ENCODE results near the gene CACNA1G. TPM values are rescaled to one million over a fixed set of nuclear protein-coding genes. Genes with fewer than 3 reads are reported as not detected.

The CACNA1G gene
- total RNA-seq, 2 experiments from 2014 or later: not detected

GRCh38 chr17:50634224-50634914, 73.9 kb downstream of the CACNA1G start, which contains the start of gene ABCC3:
TSS of gene ABCC3 (plus strand) at chr17:50634881. CDS start at chr17:50634937, 56 bp downstream.
- H3K4me3 ChIP-seq (ENCODE audit: low read depth, low read length, poor library complexity, severe bottlenecking): no peak within 1 kb of the TSS
- H3K36me3 ChIP-seq (ENCODE audit: insufficient read depth, low read length): no peaks in the 10 kb centered on the region
- H3K9me3 ChIP-seq (ENCODE audit: low read length): no peaks in the 10 kb centered on the region
- ChIA-PET CTCF (ENCODE audit: unreplicated experiment) (no interaction called here), POLR2A (no interaction called here)
- TF ChIP-seq CTCF (conservative IDR thresholded peaks at IDR 0.05; ENCODE audit: low read length) (no peak), EZH2phosphoT487 (IDR thresholded peaks at IDR 0.05; ENCODE audit: borderline replicate concordance, low read depth, low read length) (no peak)
- peaks cover 9% of the 10 kb centered on the region for H3K4me1 ChIP-seq (ENCODE audit: insufficient read depth, low read length, poor library complexity, severe bottlenecking)
- H2AFZ ChIP-seq (ENCODE audit: low read length): no peak within 1 kb of the TSS
- intact Hi-C loops (cut with micrococcal nuclease; ENCODE audit: unreplicated experiment): loop anchor here (5.0 kb wide), 1 partner anchor 208 kb away; no protein-coding TSS in a partner anchor
- BruUV-seq (replicated peaks): no TSS peak
- H4K20me1 ChIP-seq (ENCODE audit: insufficient read depth, low read length): no peaks in the 10 kb centered on the region
- H3K9me2 ChIP-seq (ENCODE audit: insufficient read depth, low read length): no peaks in the 10 kb centered on the region
- no peak for DNase-seq (ENCODE audit: low spot score)
- no peak within 1 kb of the TSS for H3K27ac ChIP-seq (ENCODE audit: low read depth, low read length, poor library complexity, severe bottlenecking)
- H3K4me2 ChIP-seq (ENCODE audit: low read length): no peak within 1 kb of the TSS
- no peaks in the 10 kb centered on the region for H3K79me2 ChIP-seq (ENCODE audit: insufficient read depth, low read depth, low read length)

DNA sequence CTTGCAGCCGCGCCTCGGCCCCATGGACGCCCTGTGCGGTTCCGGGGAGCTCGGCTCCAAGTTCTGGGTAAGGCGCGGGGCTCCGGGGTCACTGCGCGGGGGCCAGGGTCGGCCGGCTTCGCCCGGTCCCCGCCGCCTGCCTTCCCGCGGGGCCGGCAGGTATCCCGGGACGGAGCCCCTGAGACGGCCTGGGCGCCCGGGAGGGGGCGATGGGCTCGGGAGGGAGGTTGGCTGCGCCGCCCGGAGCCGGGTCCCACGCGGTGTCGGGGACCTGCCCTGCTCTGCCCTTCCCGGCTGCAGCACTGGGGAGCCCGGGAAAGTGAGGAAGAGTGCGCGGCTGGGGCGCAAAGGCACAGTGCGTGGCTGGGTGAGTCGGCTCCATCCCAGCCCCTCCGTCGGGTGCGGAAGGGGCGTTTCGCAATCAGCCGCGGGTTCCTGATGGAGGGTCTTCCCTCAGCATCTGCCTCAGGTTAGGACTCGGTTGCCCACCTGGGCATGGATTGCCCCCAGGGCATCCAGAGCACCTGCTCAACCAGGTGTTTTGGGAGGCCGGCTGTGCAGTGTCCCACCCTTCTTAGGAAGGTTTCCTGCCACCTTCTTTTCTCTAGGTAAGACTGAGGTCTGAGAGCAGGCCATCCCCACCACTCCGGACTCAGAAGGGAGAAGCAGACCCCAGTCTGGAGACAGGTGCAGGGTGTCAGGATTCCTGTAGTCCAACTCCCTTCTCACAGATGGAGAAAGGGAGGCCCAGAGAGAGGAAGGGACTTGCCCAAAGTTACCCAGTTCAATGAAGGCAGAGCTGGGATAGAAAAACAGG, 74.6 kb downstream of the CACNA1G start:
- ChIA-PET CTCF (ENCODE audit: unreplicated experiment) (no interaction called here), POLR2A (interaction anchor here (0.9 kb wide), 1 partner anchor 7 kb away, joined by 4 read pairs; no protein-coding TSS in a partner anchor)
- H3K4me1 ChIP-seq (ENCODE audit: insufficient read depth, low read length, poor library complexity, severe bottlenecking): peaks cover 9% of the 10 kb centered on the region
- H3K4me2 ChIP-seq (ENCODE audit: low read length): no peak overlapping the region
- H3K27ac ChIP-seq (ENCODE audit: low read depth, low read length, poor library complexity, severe bottlenecking): no peak overlapping the region
- H3K9me3 ChIP-seq (ENCODE audit: low read length): no peaks in the 10 kb centered on the region
- no peaks in the 10 kb centered on the region for H3K36me3 ChIP-seq (ENCODE audit: insufficient read depth, low read length)
- no peak overlapping the region for H2AFZ ChIP-seq (ENCODE audit: low read length)
- no TSS peak for BruUV-seq (replicated peaks)
- TF ChIP-seq EZH2phosphoT487 (IDR thresholded peaks at IDR 0.05; ENCODE audit: borderline replicate concordance, low read depth, low read length) (no peak), CTCF (conservative IDR thresholded peaks at IDR 0.05; ENCODE audit: low read length) (no peak)
- intact Hi-C loops (cut with micrococcal nuclease; ENCODE audit: unreplicated experiment): loop anchor here (5.0 kb wide), 1 partner anchor 207 kb away; no protein-coding TSS in a partner anchor
- no peaks in the 10 kb centered on the region for H3K79me2 ChIP-seq (ENCODE audit: insufficient read depth, low read depth, low read length)
- H3K4me3 ChIP-seq (ENCODE audit: low read depth, low read length, poor library complexity, severe bottlenecking): no peak overlapping the region
- no peak for DNase-seq (ENCODE audit: low spot score)
- no peaks in the 10 kb centered on the region for H3K9me2 ChIP-seq (ENCODE audit: insufficient read depth, low read length)
- no peaks in the 10 kb centered on the region for H4K20me1 ChIP-seq (ENCODE audit: insufficient read depth, low read length)

- no TSS peak for BruUV-seq (replicated peaks)
- H3K4me1 ChIP-seq (ENCODE audit: insufficient read depth, low read length, poor library complexity, severe bottlenecking): peaks cover 9% of the 10 kb centered on the region
- no peak overlapping the region for H3K4me3 ChIP-seq (ENCODE audit: low read depth, low read length, poor library complexity, severe bottlenecking)
- no peak overlapping the region for H2AFZ ChIP-seq (ENCODE audit: low read length)
- POLR2A ChIA-PET: interaction anchor here (0.9 kb wide), 1 partner anchor 8 kb away, joined by 4 read pairs; no protein-coding TSS in a partner anchor
- DNase-seq (ENCODE audit: low spot score): no peak
- H4K20me1 ChIP-seq (ENCODE audit: insufficient read depth, low read length): no peaks in the 10 kb centered on the region
- intact Hi-C loops (cut with micrococcal nuclease; ENCODE audit: unreplicated experiment): no loop called here
- no peak overlapping the region for H3K4me2 ChIP-seq (ENCODE audit: low read length)
- H3K9me3 ChIP-seq (ENCODE audit: low read length): no peaks in the 10 kb centered on the region
- no peak overlapping the region for H3K27ac ChIP-seq (ENCODE audit: low read depth, low read length, poor library complexity, severe bottlenecking)
- no peak for TF ChIP-seq CTCF (conservative IDR thresholded peaks at IDR 0.05; ENCODE audit: low read length)
- TF ChIP-seq EZH2phosphoT487 (IDR thresholded peaks at IDR 0.05; ENCODE audit: borderline replicate concordance, low read depth, low read length): no peak
- CTCF ChIA-PET (ENCODE audit: unreplicated experiment): no interaction called here
- H3K36me3 ChIP-seq (ENCODE audit: insufficient read depth, low read length): no peaks in the 10 kb centered on the region
- H3K9me2 ChIP-seq (ENCODE audit: insufficient read depth, low read length): no peaks in the 10 kb centered on the region
- H3K79me2 ChIP-seq (ENCODE audit: insufficient read depth, low read depth, low read length): no peaks in the 10 kb centered on the region
Measured at GRCh38 chr17:50635732-50635981, 75.1 kb downstream of the CACNA1G start.
